HL-60 (cell line): ENCODE measurements around the gene FEZ2.

Source experiments
- CTCF ChIP-seq: IDR thresholded peaks from one replicate; pipeline ENCODE4 v1.5.1; 2011; ENCODE audit warnings: low read length, control low read depth, inconsistent platforms; ENCODE audit not compliant: insufficient read depth
- POLR2AphosphoS5 ChIP-seq: IDR thresholded peaks from 2 replicates; pipeline ENCODE4 v1.6.1; 2012; ENCODE audit warnings: low read depth
- REST ChIP-seq: IDR thresholded peaks from 2 replicates; pipeline ENCODE4 v1.6.1; 2012; ENCODE audit warnings: low read depth; ENCODE audit not compliant: insufficient replicate concordance

- no peak for TF ChIP-seq REST
- TF ChIP-seq POLR2AphosphoS5: no peak
- TF ChIP-seq CTCF: no peak
These were observed 56.8 kb downstream of the FEZ2 start for GRCh38 chr2:36540986-36541754.
